SU-DHL-6 (cell line): ENCODE data around the gene LHPP.

Experiments used
- H2AFZ ChIP-seq: fragments of 200-600 bp; sonication (generic); 2 replicates; pipeline ENCODE4 v1.6.1; 2014; ENCODE audit warnings: low read depth, mild to moderate bottlenecking, moderate library complexity, mixed read lengths, antibody characterized with exemption, low read length; ENCODE audit not compliant: severe bottlenecking
- H3F3A ChIP-seq: fragments of 200-600 bp; shearing (Covaris generic); 2 replicates; pipeline ENCODE4 v1.6.0; 2016; ENCODE audit warnings: antibody characterized with exemption, mild to moderate bottlenecking; ENCODE audit not compliant: insufficient read depth
- H3K27ac ChIP-seq: fragments of 200-600 bp; sonication (generic); 2 replicates; pipeline ENCODE4 v1.5.1; 2016; ENCODE audit warnings: low read depth, mild to moderate bottlenecking, low read length, moderate library complexity, mixed read lengths
- H3K27me3 ChIP-seq: fragments of 200-600 bp; sonication (generic), shearing (Covaris generic); 2 replicates; pipeline ENCODE4 v1.6.0; 2014; ENCODE audit warnings: mild to moderate bottlenecking, low read length
- H3K36me3 ChIP-seq: fragments of 200-600 bp; sonication (generic); 2 replicates; pipeline ENCODE4 v1.6.1; 2014; ENCODE audit warnings: mild to moderate bottlenecking, low read length, mixed read lengths
- H3K4me2 ChIP-seq: fragments of 300-600, 200-600 bp; shearing (Covaris generic), sonication (generic); 2 replicates; pipeline ENCODE4 v1.6.0; 2014; ENCODE audit warnings: low read length, low read depth, mild to moderate bottlenecking; ENCODE audit not compliant: poor library complexity, severe bottlenecking
- H3K4me3 ChIP-seq: fragments of 200-600 bp; sonication (generic); 2 replicates; pipeline ENCODE4 v1.5.1; 2014; ENCODE audit warnings: antibody characterized with exemption, low read length, mild to moderate bottlenecking, mixed read lengths; ENCODE audit not compliant: insufficient read depth, poor library complexity, severe bottlenecking
- H3K79me2 ChIP-seq: fragments of 200-600 bp; sonication (generic); 2 replicates; pipeline ENCODE4 v1.6.1; 2014; ENCODE audit warnings: mild to moderate bottlenecking, low read length, moderate library complexity; ENCODE audit not compliant: insufficient read depth
- H3K9ac ChIP-seq: fragments of 200-600 bp; sonication (generic); 2 replicates; pipeline ENCODE4 v1.7.0; 2014; ENCODE audit warnings: mild to moderate bottlenecking, low read length
- H3K9me2 ChIP-seq: fragments of 200-600 bp; sonication (generic); replicated peaks from 2 replicates; pipeline ENCODE4 v1.6.1; 2014; ENCODE audit warnings: low read length; ENCODE audit not compliant: insufficient read depth
- H3K9me3 ChIP-seq: fragments of 200-600 bp; sonication (generic); 2 replicates; pipeline ENCODE4 v1.6.1; 2014; ENCODE audit warnings: low read length, mixed read lengths; ENCODE audit not compliant: insufficient read depth
- H4K20me1 ChIP-seq: fragments of 200-600 bp; sonication (generic); 2 replicates; pipeline ENCODE4 v1.6.1; 2014; ENCODE audit warnings: low read depth, mild to moderate bottlenecking, antibody characterized with exemption, low read length, moderate library complexity, mixed read lengths
- CTCF ChIP-seq: fragments of 200-600 bp; sonication (generic); IDR thresholded peaks from one replicate; pipeline ENCODE4 v1.5.1; 2017; ENCODE audit warnings: antibody characterized with exemption, mild to moderate bottlenecking, low read length, moderate library complexity; ENCODE audit not compliant: insufficient read depth, poor library complexity, severe bottlenecking
- EZH2phosphoT487 ChIP-seq: fragments of 200-600 bp; sonication (generic), shearing (Covaris generic); conservative IDR thresholded peaks from 2 replicates; pipeline ENCODE4 v1.6.1; 2018; ENCODE audit warnings: mild to moderate bottlenecking, antibody characterized with exemption, low read length, moderate library complexity, mixed read lengths

Gene LHPP

GRCh38 chr10:124598196-124598595 is 136.6 kb downstream of the LHPP start:
- Histone ChIP-seq H3K27ac (peak overlapping the region; percentile 99), H3K9me3 (no peaks in the 10 kb centered on the region), H3K9ac (peak overlapping the region; percentile 87), H3K27me3 (no peaks in the 10 kb centered on the region), H3K9me2 (no peaks in the 10 kb centered on the region), H4K20me1 (no peaks in the 10 kb centered on the region), H3F3A (peaks cover 49% of the 10 kb centered on the region), H2AFZ (no peak overlapping the region), H3K79me2 (no peaks in the 10 kb centered on the region), H3K4me3 (no peak overlapping the region), H3K4me2 (peak overlapping the region; percentile 50), H3K36me3 (no peaks in the 10 kb centered on the region)
- TF ChIP-seq CTCF = no peak
- no peak for TF ChIP-seq EZH2phosphoT487

- peak overlapping the region; percentile 99 for H3K27ac ChIP-seq
- no peaks in the 10 kb centered on the region for H3K27me3 ChIP-seq
- peaks cover 57% of the 10 kb centered on the region for H3F3A ChIP-seq
- no peak overlapping the region for H2AFZ ChIP-seq
- H3K36me3 ChIP-seq = no peaks in the 10 kb centered on the region
- no peaks in the 10 kb centered on the region for H4K20me1 ChIP-seq
- no peaks in the 10 kb centered on the region for H3K9me2 ChIP-seq
- peak overlapping the region; percentile 87 for H3K9ac ChIP-seq
- no peaks in the 10 kb centered on the region for H3K9me3 ChIP-seq
- no peaks in the 10 kb centered on the region for H3K79me2 ChIP-seq
- peak overlapping the region; percentile 50 for H3K4me2 ChIP-seq
- TF ChIP-seq EZH2phosphoT487 (no peak), CTCF (no peak)
- H3K4me3 ChIP-seq = no peak overlapping the region
These were observed 137.4 kb downstream of the LHPP start for GRCh38 chr10:124598773-124599587.

GRCh38 chr10:124599588-124600050 is 138.0 kb downstream of the LHPP start:
- Histone ChIP-seq H2AFZ (no peak overlapping the region), H3K79me2 (no peaks in the 10 kb centered on the region), H3K36me3 (no peaks in the 10 kb centered on the region), H3K27ac (peak overlapping the region; percentile 99), H3K27me3 (no peaks in the 10 kb centered on the region), H3K4me2 (peak overlapping the region; percentile 50), H3K9ac (peak overlapping the region; percentile 87), H3K9me3 (no peaks in the 10 kb centered on the region), H3K4me3 (no peak overlapping the region), H3K9me2 (no peaks in the 10 kb centered on the region), H3F3A (peaks cover 63% of the 10 kb centered on the region), H4K20me1 (no peaks in the 10 kb centered on the region)
- TF ChIP-seq EZH2phosphoT487 = no peak
